Measurements from ENCODE around the gene JAM2. TPM values are rescaled to one million over a fixed set of nuclear protein-coding genes. Genes with fewer than 3 reads are reported as not detected.

The JAM2 gene
- total and polyA plus RNA-seq, 4 experiments from 2014 or later: 0.39 to 0.67 TPM; not detected in 2

- H3K4me3 ChIP-seq (ENCODE audit: low read length in 2 of 2): no peak overlapping the region
- Mint-ChIP-seq H3K27ac (peak overlapping the region in 2 of 7 donors; percentile 1 to 5), H3K4me3 (no peak overlapping the region), H3K36me3 (peaks cover 57 to 81% of the 10 kb centered on the region in 2 donors), H3K4me1 (peaks cover 0 to 15% (median 14%) of the 10 kb centered on the region in 4 donors), H3K9me3 (no peaks in the 10 kb centered on the region), H3K27me3 (no peaks in the 10 kb centered on the region)
- no peaks in the 10 kb centered on the region for H3K27me3 ChIP-seq (ENCODE audit: insufficient read depth, low read length)
- no peaks in the 10 kb centered on the region for H3K9me3 ChIP-seq (ENCODE audit: control insufficient read depth in 1 of 2, low read length in 2 of 2)
- H3K4me1 ChIP-seq (ENCODE audit: insufficient read depth, low read length): peaks cover 11% of the 10 kb centered on the region
- intact Hi-C loops (cut with micrococcal nuclease): no loop called here
- no peak for DNase-seq
- no peak overlapping the region for H3K27ac ChIP-seq (ENCODE audit: low read depth, low read length)
- POLR2A ChIA-PET (ENCODE audit: partially characterized antibody): no interaction called here
- peaks cover 46% of the 10 kb centered on the region for H3K36me3 ChIP-seq (ENCODE audit: insufficient read depth, low read length)
- CTCF ChIA-PET (ENCODE audit: partially characterized antibody): no interaction called here
Observed at GRCh38 chr21:25760061-25760460, 121.0 kb downstream of the JAM2 start.

GRCh38 chr21:25760677-25761076 is 121.6 kb downstream of the JAM2 start:
- CTCF ChIA-PET (ENCODE audit: partially characterized antibody): no interaction called here
- POLR2A ChIA-PET (ENCODE audit: partially characterized antibody): no interaction called here
- H3K27ac Mint-ChIP-seq: no peak overlapping the region

GRCh38 chr21:25764065-25764464 is 125.0 kb downstream of the JAM2 start:
- Histone ChIP-seq H3K9me3 (ENCODE audit: control insufficient read depth in 1 of 2, low read length in 2 of 2) (no peaks in the 10 kb centered on the region), H3K27me3 (ENCODE audit: insufficient read depth, low read length) (no peaks in the 10 kb centered on the region), H3K36me3 (ENCODE audit: insufficient read depth, low read length) (peaks cover 49% of the 10 kb centered on the region), H3K27ac (ENCODE audit: low read depth, low read length) (no peak overlapping the region), H3K4me1 (ENCODE audit: insufficient read depth, low read length) (no peaks in the 10 kb centered on the region), H3K4me3 (ENCODE audit: low read length in 2 of 2) (no peak overlapping the region)
- Mint-ChIP-seq H3K4me1 (no peaks in the 10 kb centered on the region), H3K27ac (no peak overlapping the region), H3K36me3 (peaks cover 60 to 87% of the 10 kb centered on the region in 2 donors), H3K27me3 (no peaks in the 10 kb centered on the region), H3K4me3 (no peak overlapping the region), H3K9me3 (no peaks in the 10 kb centered on the region)
- intact Hi-C loops (cut with micrococcal nuclease): no loop called here
- POLR2A ChIA-PET (ENCODE audit: partially characterized antibody): no interaction called here
- DNase-seq: no peak
- CTCF ChIA-PET (ENCODE audit: partially characterized antibody): interaction anchor here (0.9 to 1.6 kb wide), 2 partner anchors 12 to 166 kb away, joined by 3 read pairs; no protein-coding TSS in a partner anchor

More at GRCh38 chr21:25760677-25761076, 121.6 kb downstream of the JAM2 start:
- intact Hi-C loops (cut with micrococcal nuclease): no loop called here
- Mint-ChIP-seq H3K4me1 (peaks cover 0 to 11% (median 9%) of the 10 kb centered on the region in 4 donors), H3K27me3 (no peaks in the 10 kb centered on the region), H3K36me3 (peaks cover 59 to 81% of the 10 kb centered on the region in 2 donors), H3K9me3 (no peaks in the 10 kb centered on the region), H3K4me3 (no peak overlapping the region)
- no peak for DNase-seq
- no peak overlapping the region for H3K27ac ChIP-seq (ENCODE audit: low read depth, low read length)
- peaks cover 8% of the 10 kb centered on the region for H3K4me1 ChIP-seq (ENCODE audit: insufficient read depth, low read length)
- H3K4me3 ChIP-seq (ENCODE audit: low read length in 2 of 2): no peak overlapping the region
- H3K36me3 ChIP-seq (ENCODE audit: insufficient read depth, low read length): peaks cover 51% of the 10 kb centered on the region
- H3K9me3 ChIP-seq (ENCODE audit: control insufficient read depth in 1 of 2, low read length in 2 of 2): no peaks in the 10 kb centered on the region
- no peaks in the 10 kb centered on the region for H3K27me3 ChIP-seq (ENCODE audit: insufficient read depth, low read length)

Other genes with a start within 250 kb of the JAM2 start
- gene MRPL39, start 31.8 kb upstream of the JAM2 start, total RNA-seq: 10 to 100 TPM; 19.1 to 21.2 TPM
- gene MRPL39, start 31.8 kb upstream of the JAM2 start, polyA plus RNA-seq: 10 to 100 TPM; 38.5 to 53.0 TPM
- gene ATP5PF, start 95.6 kb downstream of the JAM2 start, total RNA-seq: 10 to 100 TPM; 56.6 to 64.1 TPM
- gene ATP5PF, start 95.6 kb downstream of the JAM2 start, polyA plus RNA-seq: 100 to 1,000 TPM; 305 to 419 TPM
- 10 to 100 TPM; 28.4 to 29.4 TPM for gene GABPA, start 95.7 kb downstream of the JAM2 start, total RNA-seq
- gene GABPA, start 95.7 kb downstream of the JAM2 start, polyA plus RNA-seq: 10 to 100 TPM; 18.8 to 19.9 TPM

Data from CD4-positive, alpha-beta memory T cell (primary cell).